Activated naive CD8-positive, alpha-beta T cell treated with anti-CD3 and anti-CD28 coated beads for 36 hours (primary cell): ENCODE results near the gene SMAD3. TPM values are rescaled to one million over a fixed set of nuclear protein-coding genes. Genes with fewer than 3 reads are reported as not detected.

Source experiments
- DNase-seq: peaks from one replicate; pipeline ENCODE4 v3.0.0; 2021
- H3K27ac Mint-ChIP-seq: one replicate; pipeline ENCODE4 v1.8.0; 2022; ENCODE audit warnings: mild to moderate bottlenecking, moderate library complexity, mixed read lengths
- H3K27me3 Mint-ChIP-seq: one replicate; pipeline ENCODE4 v1.8.0; 2022; ENCODE audit warnings: mild to moderate bottlenecking, mixed read lengths
- H3K36me3 Mint-ChIP-seq: one replicate; pipeline ENCODE4 v1.8.0; 2021; ENCODE audit warnings: mild to moderate bottlenecking, mixed read lengths
- H3K4me1 Mint-ChIP-seq: one replicate; pipeline ENCODE4 v1.8.0; 2021; ENCODE audit warnings: mixed read lengths
- H3K4me3 Mint-ChIP-seq: one replicate; pipeline ENCODE4 v1.8.0; 2022; ENCODE audit warnings: mild to moderate bottlenecking, moderate library complexity, mixed read lengths
- H3K9me3 Mint-ChIP-seq: one replicate; pipeline ENCODE4 v1.8.0; 2022; ENCODE audit warnings: mixed read lengths
- total RNA-seq, 2 experiments: library from RNA; stranded (reverse); gene quantifications; one replicate each; pipeline ENCODE4 v1.2.3, GENCODE V29; 2021

SMAD3 gene
- total RNA-seq, 2 experiments from 2014 or later, result 15.7 to 16.4 TPM

GRCh38 chr15:67227431-67227830, 162.0 kb downstream of the SMAD3 start:
- peaks cover 27% of the 10 kb centered on the region for H3K36me3 Mint-ChIP-seq

GRCh38 chr15:67227846-67228245, 162.4 kb downstream of the SMAD3 start:
- Mint-ChIP-seq H3K4me3 (no peak overlapping the region), H3K27me3 (no peaks in the 10 kb centered on the region), H3K36me3 (peaks cover 30% of the 10 kb centered on the region), H3K4me1 (peaks cover 4% of the 10 kb centered on the region), H3K27ac (no peak overlapping the region), H3K9me3 (no peaks in the 10 kb centered on the region)
- DNase-seq, result no peak

More at GRCh38 chr15:67227431-67227830, 162.0 kb downstream of the SMAD3 start:
- no peak for DNase-seq
- Mint-ChIP-seq H3K4me3 (no peak overlapping the region), H3K27ac (no peak overlapping the region), H3K9me3 (no peaks in the 10 kb centered on the region), H3K27me3 (no peaks in the 10 kb centered on the region), H3K4me1 (peaks cover 4% of the 10 kb centered on the region)

- Mint-ChIP-seq H3K36me3 (peaks cover 34% of the 10 kb centered on the region), H3K27me3 (no peaks in the 10 kb centered on the region), H3K4me1 (peaks cover 4% of the 10 kb centered on the region), H3K9me3 (no peaks in the 10 kb centered on the region), H3K4me3 (no peak overlapping the region), H3K27ac (no peak overlapping the region)
- DNase-seq, result no peak
Observed at GRCh38 chr15:67228286-67228685, 162.9 kb downstream of the SMAD3 start.

GRCh38 chr15:67230504-67230903, 165.1 kb downstream of the SMAD3 start:
- peaks cover 47% of the 10 kb centered on the region for H3K36me3 Mint-ChIP-seq
- H3K9me3 Mint-ChIP-seq, result no peaks in the 10 kb centered on the region
- peaks cover 5% of the 10 kb centered on the region for H3K4me1 Mint-ChIP-seq
- no peaks in the 10 kb centered on the region for H3K27me3 Mint-ChIP-seq
- H3K4me3 Mint-ChIP-seq, result no peak overlapping the region
- H3K27ac Mint-ChIP-seq, result no peak overlapping the region
- DNase-seq, result no peak

- H3K36me3 Mint-ChIP-seq, result peaks cover 44% of the 10 kb centered on the region
- no peaks in the 10 kb centered on the region for H3K27me3 Mint-ChIP-seq
Observed at GRCh38 chr15:67232591-67232990, 167.2 kb downstream of the SMAD3 start.

GRCh38 chr15:67240235-67241131, 175.1 kb downstream of the SMAD3 start:
- Mint-ChIP-seq H3K4me1 (peaks cover 47% of the 10 kb centered on the region), H3K36me3 (peaks cover 27% of the 10 kb centered on the region), H3K27me3 (no peaks in the 10 kb centered on the region), H3K4me3 (peak overlapping the region; percentile 44), H3K27ac (peak overlapping the region; percentile 80), H3K9me3 (no peaks in the 10 kb centered on the region)
- DNase-seq, result no peak

More at GRCh38 chr15:67232591-67232990, 167.2 kb downstream of the SMAD3 start:
- Mint-ChIP-seq H3K9me3 (no peaks in the 10 kb centered on the region), H3K4me1 (peaks cover 9% of the 10 kb centered on the region), H3K27ac (no peak overlapping the region), H3K4me3 (no peak overlapping the region)
- DNase-seq, result no peak

- Mint-ChIP-seq H3K9me3 (peaks cover under 1% of the 10 kb centered on the region), H3K27ac (peak overlapping the region; percentile 80), H3K4me1 (peaks cover 50% of the 10 kb centered on the region), H3K27me3 (no peaks in the 10 kb centered on the region), H3K4me3 (peak overlapping the region; percentile 44), H3K36me3 (peaks cover 30% of the 10 kb centered on the region)
- DNase-seq, result no peak
Observed at GRCh38 chr15:67241132-67241855, 175.9 kb downstream of the SMAD3 start.

- DNase-seq, result no peak
- H3K4me1 Mint-ChIP-seq, result peaks cover 53% of the 10 kb centered on the region
- no peak overlapping the region for H3K27ac Mint-ChIP-seq
- no peak overlapping the region for H3K4me3 Mint-ChIP-seq
- peaks cover 44% of the 10 kb centered on the region for H3K36me3 Mint-ChIP-seq
- H3K27me3 Mint-ChIP-seq, result no peaks in the 10 kb centered on the region
- H3K9me3 Mint-ChIP-seq, result peaks cover 8% of the 10 kb centered on the region
Observed at GRCh38 chr15:67242708-67243111, 177.3 kb downstream of the SMAD3 start.

Other genes starting within 250 kb of the SMAD3 start
- gene AAGAB, start 189.1 kb downstream of the SMAD3 start, total RNA-seq, result 10 to 100 TPM; 50.6 to 51.0 TPM
- 1 to 10 TPM; 1.3 to 1.4 TPM for gene IQCH, start 189.2 kb downstream of the SMAD3 start, total RNA-seq